Stimulated activated memory B cell treated with anti-CD40 and anti-IgM and Interleukin-4, amounts not matched to agents 10 μg/mL and 1 μg/mL and 100 μg/mL, for 72 hours (primary cell): ENCODE results near the gene ZBTB1.
A peak's percentile ranks its signal among the peaks of the same experiment; 100 is the strongest.

Experiments
- ATAC-seq: fragments of 150-1000 bp; cut with Tn5 transposase; 2 replicates; pipeline ENCODE4 v1.10.0; 2021
- H3K27ac Mint-ChIP-seq: one replicate; pipeline ENCODE4 v1.8.0; 2022; ENCODE audit warnings: mild to moderate bottlenecking, mixed read lengths
- H3K27me3 Mint-ChIP-seq: one replicate; pipeline ENCODE4 v1.8.0; 2022; ENCODE audit warnings: mixed read lengths
- H3K36me3 Mint-ChIP-seq: one replicate; pipeline ENCODE4 v1.8.0; 2022; ENCODE audit warnings: mixed read lengths
- H3K4me1 Mint-ChIP-seq: one replicate; pipeline ENCODE4 v1.8.0; 2022; ENCODE audit warnings: mixed read lengths
- H3K4me3 Mint-ChIP-seq: one replicate; pipeline ENCODE4 v1.8.0; 2022; ENCODE audit warnings: mild to moderate bottlenecking, moderate library complexity, mixed read lengths
- H3K9me3 Mint-ChIP-seq: one replicate; pipeline ENCODE4 v1.8.0; 2022; ENCODE audit warnings: mixed read lengths

The ZBTB1 gene

GRCh38 chr14:64504310-64504896, at the start of gene ZBTB1:
ZBTB1 (plus strand) TSS chr14:64504770; CDS start chr14:64521505, 16,735 bp downstream.
- H3K9me3 Mint-ChIP-seq = no peaks in the 10 kb centered on the region
- ATAC-seq = peak; percentile 69
- H3K36me3 Mint-ChIP-seq = peaks cover 8% of the 10 kb centered on the region
- H3K27me3 Mint-ChIP-seq = no peaks in the 10 kb centered on the region
- H3K27ac Mint-ChIP-seq = peak within 1 kb of the TSS; percentile 99
- H3K4me1 Mint-ChIP-seq = peaks cover 68% of the 10 kb centered on the region
- H3K4me3 Mint-ChIP-seq = peak within 1 kb of the TSS; percentile 91

- H3K27me3 Mint-ChIP-seq = no peaks in the 10 kb centered on the region
- ATAC-seq = peak; percentile 49
- peak overlapping the region; percentile 60 for H3K27ac Mint-ChIP-seq
- no peaks in the 10 kb centered on the region for H3K9me3 Mint-ChIP-seq
- peaks cover 48% of the 10 kb centered on the region for H3K36me3 Mint-ChIP-seq
- H3K4me1 Mint-ChIP-seq = peaks cover 58% of the 10 kb centered on the region
- H3K4me3 Mint-ChIP-seq = no peak overlapping the region
These were observed 45.0 kb upstream of the ZBTB1 start for GRCh38 chr14:64459405-64460136.

GRCh38 chr14:64461221-64461620, 43.3 kb upstream of the ZBTB1 start:
- H3K4me3 Mint-ChIP-seq = no peak overlapping the region
- no peak overlapping the region for H3K27ac Mint-ChIP-seq
- peaks cover 34% of the 10 kb centered on the region for H3K36me3 Mint-ChIP-seq
- no peaks in the 10 kb centered on the region for H3K9me3 Mint-ChIP-seq
- no peak for ATAC-seq
- H3K27me3 Mint-ChIP-seq = no peaks in the 10 kb centered on the region
- H3K4me1 Mint-ChIP-seq = peaks cover 68% of the 10 kb centered on the region

- Mint-ChIP-seq H3K27me3 (no peaks in the 10 kb centered on the region), H3K4me1 (peaks cover 78% of the 10 kb centered on the region), H3K9me3 (no peaks in the 10 kb centered on the region), H3K4me3 (no peak overlapping the region), H3K27ac (peak overlapping the region; percentile 74), H3K36me3 (peaks cover 28% of the 10 kb centered on the region)
- ATAC-seq = peak; percentile 71
These were observed 41.4 kb upstream of the ZBTB1 start for GRCh38 chr14:64463195-64463594.

- Mint-ChIP-seq H3K9me3 (no peaks in the 10 kb centered on the region), H3K36me3 (peaks cover 21% of the 10 kb centered on the region), H3K27ac (peak overlapping the region; percentile 80), H3K4me3 (peak overlapping the region; percentile 81), H3K4me1 (peaks cover 78% of the 10 kb centered on the region), H3K27me3 (no peaks in the 10 kb centered on the region)
- no peak for ATAC-seq
These were observed 40.7 kb upstream of the ZBTB1 start for GRCh38 chr14:64463873-64464272.

GRCh38 chr14:64464651-64465050, 39.9 kb upstream of the ZBTB1 start:
- H3K27ac Mint-ChIP-seq = peak overlapping the region; percentile 80

GRCh38 chr14:64465191-64465822, 39.3 kb upstream of the ZBTB1 start, which contains the start of gene AKAP5:
AKAP5 (plus strand) TSS chr14:64465499; CDS start chr14:64468395, 2,896 bp downstream.
- peaks cover 11% of the 10 kb centered on the region for H3K36me3 Mint-ChIP-seq
- peaks cover 67% of the 10 kb centered on the region for H3K4me1 Mint-ChIP-seq
- H3K4me3 Mint-ChIP-seq = peak within 1 kb of the TSS; percentile 81
- H3K27me3 Mint-ChIP-seq = no peaks in the 10 kb centered on the region
- peak; percentile 88 for ATAC-seq
- H3K27ac Mint-ChIP-seq = peak within 1 kb of the TSS; percentile 80
- H3K9me3 Mint-ChIP-seq = no peaks in the 10 kb centered on the region

More at GRCh38 chr14:64464651-64465050, 39.9 kb upstream of the ZBTB1 start:
- Mint-ChIP-seq H3K36me3 (peaks cover 13% of the 10 kb centered on the region), H3K4me1 (peaks cover 74% of the 10 kb centered on the region), H3K27me3 (no peaks in the 10 kb centered on the region), H3K4me3 (peak overlapping the region; percentile 81), H3K9me3 (no peaks in the 10 kb centered on the region)
- no peak for ATAC-seq

GRCh38 chr14:64465831-64466554, 38.6 kb upstream of the ZBTB1 start:
- Mint-ChIP-seq H3K36me3 (peaks cover 8% of the 10 kb centered on the region), H3K4me1 (peaks cover 63% of the 10 kb centered on the region), H3K9me3 (no peaks in the 10 kb centered on the region), H3K27me3 (no peaks in the 10 kb centered on the region), H3K27ac (peak overlapping the region; percentile 80), H3K4me3 (peak overlapping the region; percentile 81)
- no peak for ATAC-seq

- ATAC-seq = no peak
- H3K27me3 Mint-ChIP-seq = no peaks in the 10 kb centered on the region
- H3K27ac Mint-ChIP-seq = peak overlapping the region; percentile 33
- H3K4me1 Mint-ChIP-seq = peaks cover 60% of the 10 kb centered on the region
- no peak overlapping the region for H3K4me3 Mint-ChIP-seq
- H3K36me3 Mint-ChIP-seq = peaks cover 5% of the 10 kb centered on the region
- no peaks in the 10 kb centered on the region for H3K9me3 Mint-ChIP-seq
These were observed 37.5 kb upstream of the ZBTB1 start for GRCh38 chr14:64467101-64467500.

GRCh38 chr14:64467566-64467965, 37.0 kb upstream of the ZBTB1 start:
- Mint-ChIP-seq H3K4me3 (no peak overlapping the region), H3K27me3 (no peaks in the 10 kb centered on the region), H3K36me3 (peaks cover 5% of the 10 kb centered on the region), H3K9me3 (no peaks in the 10 kb centered on the region), H3K4me1 (peaks cover 56% of the 10 kb centered on the region), H3K27ac (peak overlapping the region; percentile 33)
- no peak for ATAC-seq

GRCh38 chr14:64468451-64468850, 36.1 kb upstream of the ZBTB1 start:
- no peak for ATAC-seq
- Mint-ChIP-seq H3K36me3 (peaks cover 2% of the 10 kb centered on the region), H3K27ac (peak overlapping the region; percentile 33), H3K9me3 (no peaks in the 10 kb centered on the region), H3K27me3 (no peaks in the 10 kb centered on the region), H3K4me1 (peaks cover 47% of the 10 kb centered on the region), H3K4me3 (no peak overlapping the region)

GRCh38 chr14:64474041-64474440, 30.5 kb upstream of the ZBTB1 start:
- Mint-ChIP-seq H3K4me1 (peaks cover 8% of the 10 kb centered on the region), H3K9me3 (no peaks in the 10 kb centered on the region), H3K27ac (no peak overlapping the region), H3K27me3 (no peaks in the 10 kb centered on the region), H3K36me3 (peaks cover 7% of the 10 kb centered on the region), H3K4me3 (no peak overlapping the region)
- ATAC-seq = no peak

- no peak for ATAC-seq
- Mint-ChIP-seq H3K36me3 (peaks cover 7% of the 10 kb centered on the region), H3K27me3 (no peaks in the 10 kb centered on the region), H3K4me3 (no peak overlapping the region), H3K4me1 (peaks cover 6% of the 10 kb centered on the region), H3K9me3 (no peaks in the 10 kb centered on the region), H3K27ac (no peak overlapping the region)
These were observed 29.9 kb upstream of the ZBTB1 start for GRCh38 chr14:64474698-64475097.

- Mint-ChIP-seq H3K27ac (no peak overlapping the region), H3K36me3 (peaks cover 7% of the 10 kb centered on the region), H3K9me3 (no peaks in the 10 kb centered on the region), H3K4me1 (peaks cover 6% of the 10 kb centered on the region), H3K4me3 (no peak overlapping the region), H3K27me3 (no peaks in the 10 kb centered on the region)
- ATAC-seq = no peak
These were observed 28.8 kb upstream of the ZBTB1 start for GRCh38 chr14:64475585-64476273.
